Jurkat, Clone E6-1 (cell line): Measurements from ENCODE around the gene SCN8A.
A peak's percentile ranks its signal among the peaks of the same experiment; 100 is the strongest.
"Not testable (repeated sequence)": the region's sequence is repeated elsewhere in the genome, so short reads cannot be mapped to it uniquely, and the experiment has no call there.

Source experiments
- DNase-seq: peaks from one replicate; pipeline ENCODE4 v3.0.0-alpha.2; 2011; ENCODE audit warnings: low read depth, low spot score
- H3K4me3 ChIP-seq: 2 replicates; pipeline ENCODE4 v1.5.1; 2011; ENCODE audit warnings: mild to moderate bottlenecking, low read length, control low read depth, moderate library complexity

SCN8A gene

DNA sequence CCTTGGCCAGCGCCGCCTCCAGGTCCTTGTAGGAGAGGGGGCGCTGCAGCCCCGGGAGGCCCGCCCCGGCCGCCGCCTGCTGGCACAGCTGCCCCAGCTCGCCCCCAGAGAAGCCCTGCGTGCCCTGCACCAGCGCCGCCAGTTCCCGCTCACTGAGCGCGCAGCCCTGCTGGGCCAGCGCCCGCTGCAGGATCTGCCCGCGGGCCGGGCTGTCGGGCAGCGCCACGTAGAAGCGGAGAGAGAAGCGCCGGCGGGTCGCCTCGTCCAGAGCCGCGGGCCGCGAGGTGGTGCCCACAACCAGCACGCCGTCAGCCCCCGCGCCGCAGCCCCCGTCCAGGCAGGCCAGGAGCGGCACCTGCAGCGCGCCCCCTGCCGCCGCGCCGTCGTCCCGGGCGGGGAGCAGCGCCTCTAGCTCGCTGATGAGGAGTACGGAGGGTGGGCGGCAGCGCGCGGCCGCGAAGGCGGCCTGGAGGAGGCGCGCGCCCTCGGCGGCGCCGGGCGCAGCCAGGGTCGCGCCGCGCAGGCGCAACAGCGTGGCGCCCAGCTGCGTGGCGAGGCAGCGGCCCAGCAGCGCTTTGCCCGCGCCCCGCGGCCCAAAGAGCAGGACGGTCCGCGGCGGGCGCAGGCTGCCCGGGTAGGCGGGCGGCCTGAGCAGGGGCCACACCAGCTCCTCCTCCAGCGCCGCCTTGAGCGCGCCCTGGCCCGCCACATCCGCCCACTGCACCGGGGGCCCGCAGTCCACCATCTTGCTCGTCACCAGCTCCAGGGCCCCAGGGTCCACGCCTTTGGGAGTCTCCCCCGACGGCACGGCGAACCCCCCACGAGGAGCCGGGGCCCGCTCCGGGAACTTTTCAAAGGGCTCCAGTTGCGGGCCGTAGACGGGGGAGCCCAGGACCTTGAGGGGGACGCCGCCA is 229.8 kb downstream of the SCN8A start:
- peak; percentile 79 for DNase-seq
- peak overlapping the region; percentile 78 for H3K4me3 ChIP-seq

DNA sequence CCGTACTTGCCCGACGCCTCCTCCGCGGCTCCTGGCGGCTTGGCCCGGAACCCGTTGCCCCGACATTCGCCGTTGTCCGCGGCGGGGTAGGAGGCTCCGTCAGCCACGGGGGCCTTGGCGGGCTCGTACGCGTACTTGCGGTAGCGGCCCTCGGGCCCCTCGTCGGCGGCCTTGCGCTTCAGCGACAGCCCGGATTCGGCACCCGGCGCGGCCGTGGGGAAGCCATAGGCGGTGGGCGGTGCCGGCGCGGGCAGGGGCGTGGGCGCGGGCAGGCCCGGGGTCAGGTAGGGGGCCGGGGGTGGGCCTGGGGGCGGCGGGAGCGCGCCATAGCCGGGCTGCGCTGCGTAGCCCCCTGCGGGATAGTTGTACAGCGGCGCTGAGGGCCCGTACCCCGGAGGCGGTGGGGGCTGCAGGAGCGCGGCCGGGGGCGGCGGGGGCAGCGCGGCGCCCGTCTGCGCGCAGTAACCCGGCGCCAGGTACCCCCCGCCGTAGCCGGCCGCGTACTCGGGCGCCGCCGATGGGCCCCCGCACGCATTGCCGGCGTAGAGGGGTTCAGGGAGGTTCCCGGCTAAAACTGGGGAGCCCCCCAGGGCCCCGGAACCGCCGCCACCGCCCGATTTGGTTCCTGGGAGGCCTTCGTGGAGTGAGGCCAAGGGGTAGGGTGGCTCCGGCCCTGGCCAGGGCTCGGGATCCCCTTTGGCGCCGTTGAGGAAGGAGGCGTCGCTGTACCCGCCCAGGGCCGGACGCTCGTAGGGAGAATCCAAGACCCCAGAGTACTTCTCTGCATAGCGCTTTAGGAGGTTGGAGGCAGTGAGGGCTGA is 230.6 kb downstream of the SCN8A start:
- peak overlapping the region; percentile 78 for H3K4me3 ChIP-seq
- DNase-seq: no peak

DNA sequence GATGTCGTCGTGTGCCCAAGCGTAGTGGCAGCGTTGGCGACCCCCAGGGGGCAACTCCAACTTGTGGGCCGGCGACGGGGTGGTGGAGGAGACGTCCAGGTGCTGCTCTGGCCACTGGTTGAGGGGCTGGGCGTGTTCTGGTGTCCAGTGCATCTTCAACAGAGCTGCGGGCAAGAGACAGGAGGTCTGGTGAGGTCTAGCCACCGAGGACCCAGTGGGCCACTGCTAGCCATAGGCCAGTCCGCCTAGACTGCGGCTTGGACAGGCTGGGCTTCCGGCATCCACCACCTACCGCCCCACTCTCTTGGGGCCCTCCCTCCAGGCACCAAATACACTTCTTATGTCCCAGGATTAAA is 231.2 kb downstream of the SCN8A start:
- H3K4me3 ChIP-seq: peak overlapping the region; percentile 78

DNA sequence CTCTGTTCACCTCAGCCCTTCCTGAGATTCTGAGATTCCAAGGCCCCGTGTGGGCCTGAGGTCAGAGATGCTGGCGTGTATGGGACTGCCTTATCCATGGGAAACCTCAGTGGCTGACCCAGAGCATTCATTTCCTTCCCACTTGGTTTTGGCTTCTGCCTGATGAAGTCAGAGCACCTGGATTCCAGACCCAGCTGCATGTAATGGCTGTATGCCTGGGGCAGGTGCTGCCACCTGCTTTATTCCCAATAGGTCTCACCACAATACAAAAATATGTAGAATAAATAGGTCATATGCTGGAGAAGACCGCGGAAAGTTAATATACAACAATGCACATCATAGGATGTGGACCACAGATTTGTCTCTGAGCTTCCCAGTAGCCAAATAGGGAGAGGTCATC is 231.9 kb downstream of the SCN8A start:
- no peak for DNase-seq
- no peak overlapping the region for H3K4me3 ChIP-seq

More for the DNA sequence above, 231.2 kb downstream of the SCN8A start:
- DNase-seq: no peak

DNA sequence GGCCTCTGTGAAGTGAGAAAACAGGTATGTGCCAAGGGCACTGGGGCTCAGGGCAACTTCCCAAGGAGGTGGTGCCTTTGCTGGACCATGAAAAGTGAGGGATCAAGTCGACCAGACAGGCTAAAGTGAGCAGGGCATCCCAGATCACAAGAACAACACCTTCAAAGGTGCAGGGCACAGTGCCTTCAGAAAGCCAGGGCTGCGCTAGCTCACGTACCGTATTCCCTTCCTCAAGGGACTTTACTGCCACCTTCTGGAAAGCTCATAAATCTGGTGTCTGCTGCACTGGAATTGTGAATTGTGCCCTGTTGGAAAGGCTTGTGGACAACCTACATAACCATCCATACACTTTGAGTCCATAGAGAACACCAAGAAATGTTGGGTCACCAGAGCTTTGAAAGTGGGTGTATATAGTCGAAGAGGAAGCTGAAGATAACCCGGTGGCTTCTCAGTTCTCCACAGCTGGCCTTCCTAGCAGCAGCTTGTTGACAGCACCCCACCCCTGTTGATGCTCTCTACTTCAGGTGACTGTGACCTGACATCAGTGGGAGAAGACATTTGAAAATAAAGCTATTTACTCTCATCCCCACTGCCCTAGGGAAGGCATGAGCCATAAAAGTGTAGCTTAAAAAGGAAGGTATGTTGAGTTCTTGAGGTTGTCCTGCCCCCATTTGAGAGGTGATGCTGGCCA is 233.0 kb downstream of the SCN8A start:
- H3K4me3 ChIP-seq: no peak overlapping the region
- DNase-seq: peak; percentile 64

DNA sequence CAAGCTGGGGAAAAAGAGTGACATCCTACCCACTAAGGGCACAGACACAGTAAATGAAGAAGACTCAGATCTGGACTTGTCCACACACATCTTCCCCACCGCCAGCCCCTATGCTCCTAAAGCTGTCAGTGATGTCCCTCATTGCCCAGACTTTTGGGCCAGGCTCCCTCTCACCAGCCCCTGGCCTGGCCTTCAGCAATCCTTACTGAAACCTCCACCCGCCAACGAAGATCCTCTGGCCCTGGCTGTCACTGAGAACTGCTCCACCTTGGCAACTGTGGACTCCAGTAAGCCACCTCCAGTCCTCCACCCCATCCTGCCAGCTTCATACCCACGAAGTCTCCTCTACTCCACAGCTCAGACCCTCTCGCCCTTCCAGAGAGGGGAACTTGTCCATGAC is 234.2 kb downstream of the SCN8A start:
- H3K4me3 ChIP-seq: no peak overlapping the region
- DNase-seq: no peak

DNA sequence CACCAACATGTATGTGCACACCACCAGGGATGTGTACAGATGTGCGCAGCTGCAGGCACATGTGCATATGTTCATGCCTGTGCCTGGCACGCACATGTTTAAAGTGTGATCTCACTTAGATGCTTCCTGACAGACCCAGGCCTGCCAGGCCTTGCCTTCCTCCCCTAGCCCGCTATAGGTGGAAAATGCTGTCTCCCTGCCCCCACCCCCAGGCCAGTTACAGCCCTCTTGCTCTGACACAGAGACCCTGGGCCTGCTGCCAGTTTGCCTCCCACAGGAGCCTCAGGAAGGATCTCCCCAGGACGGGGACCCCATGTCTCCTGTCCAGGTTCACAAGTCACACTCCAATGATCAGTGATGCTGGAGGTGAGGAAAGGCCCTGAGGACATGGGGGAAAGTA is 235.8 kb downstream of the SCN8A start:
- no peak overlapping the region for H3K4me3 ChIP-seq
- no peak for DNase-seq

DNA sequence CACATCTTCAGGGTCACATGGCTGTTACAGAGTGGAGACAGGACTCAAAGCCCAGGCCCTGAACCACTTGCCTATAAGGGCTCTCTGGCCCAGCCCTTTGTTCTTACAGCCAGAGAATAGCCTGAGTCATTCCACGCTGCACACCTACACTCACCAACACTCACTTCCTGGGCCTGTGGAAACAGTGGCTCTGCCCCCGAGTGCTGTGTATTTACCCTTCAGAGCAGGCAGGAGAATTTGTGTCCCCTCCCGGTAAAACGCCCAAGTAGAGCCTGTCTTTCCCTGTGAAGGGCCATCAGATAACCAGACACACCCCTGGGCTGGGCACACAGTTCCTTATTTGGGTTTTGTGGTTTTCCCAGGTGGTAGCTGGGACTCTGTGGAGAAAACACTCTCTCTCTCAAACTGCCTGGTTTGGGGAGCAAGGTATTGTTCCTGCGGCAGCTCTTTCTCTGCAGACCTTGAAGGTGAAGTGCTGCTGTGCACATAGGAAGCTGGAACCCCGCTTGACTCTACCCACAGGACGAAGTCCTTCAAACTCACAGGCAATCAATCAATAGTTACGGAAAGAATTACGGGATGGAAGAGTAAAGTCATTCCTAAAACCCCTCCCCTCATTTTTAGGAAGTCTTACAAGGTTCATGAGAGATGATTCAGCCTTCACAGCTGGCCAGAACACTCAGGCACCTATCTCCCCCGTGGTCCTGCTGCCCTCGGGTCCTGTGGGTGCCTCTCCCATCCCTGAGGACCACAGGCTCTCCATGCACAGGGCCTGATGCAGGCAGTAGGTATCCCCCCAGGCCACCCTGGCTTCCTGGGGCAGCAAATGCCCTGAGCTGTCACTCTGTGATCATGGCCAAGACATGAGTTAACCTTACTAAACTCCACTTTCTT is 237.1 kb downstream of the SCN8A start:
- no peak overlapping the region for H3K4me3 ChIP-seq
- DNase-seq: peak; percentile 63

DNA sequence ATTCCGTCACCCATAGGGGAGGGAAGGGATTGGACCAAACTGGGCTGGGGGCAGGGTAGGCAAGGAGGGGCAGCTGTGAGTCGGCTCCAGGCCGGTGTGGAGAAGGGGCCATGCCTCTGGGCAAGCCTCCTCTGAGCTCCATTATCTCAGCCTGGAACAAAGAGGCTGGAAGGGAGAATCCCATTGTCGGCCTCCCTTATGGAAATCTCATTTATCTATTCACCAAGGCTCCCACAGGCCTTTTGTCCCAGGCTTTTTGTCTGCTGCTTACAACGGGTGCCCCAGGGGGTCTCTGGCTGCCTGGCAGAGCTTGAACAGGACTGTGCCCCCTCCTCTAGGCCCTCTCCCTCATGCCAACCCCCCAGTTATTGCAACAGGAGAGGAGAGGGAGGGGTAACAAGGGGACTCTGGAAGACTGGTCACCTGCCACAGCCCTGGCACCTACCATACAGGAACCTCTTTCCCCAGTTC is 238.0 kb downstream of the SCN8A start:
- DNase-seq: no peak
- no peak overlapping the region for H3K4me3 ChIP-seq

DNA sequence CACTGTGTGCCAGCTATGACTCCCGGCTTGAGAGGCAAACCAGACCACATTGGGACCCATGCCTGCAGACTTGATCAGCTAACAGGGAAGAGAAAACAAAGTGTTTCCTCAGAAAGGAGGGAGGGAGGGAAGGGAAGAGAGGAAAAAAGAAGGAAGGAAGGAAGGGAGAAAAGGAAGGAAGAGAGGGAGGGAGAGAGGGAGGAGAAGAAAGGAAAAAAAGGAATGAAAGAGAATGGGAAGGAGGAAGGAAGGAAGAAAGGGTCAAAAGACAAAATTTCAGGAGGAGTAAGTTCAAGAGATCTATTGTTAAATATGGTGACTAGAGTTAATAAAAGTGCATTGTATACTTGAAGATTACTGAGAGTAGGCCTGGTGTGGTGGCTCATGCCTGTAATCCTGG is 238.6 kb downstream of the SCN8A start:
- no peak overlapping the region for H3K4me3 ChIP-seq
- DNase-seq: no peak

DNA sequence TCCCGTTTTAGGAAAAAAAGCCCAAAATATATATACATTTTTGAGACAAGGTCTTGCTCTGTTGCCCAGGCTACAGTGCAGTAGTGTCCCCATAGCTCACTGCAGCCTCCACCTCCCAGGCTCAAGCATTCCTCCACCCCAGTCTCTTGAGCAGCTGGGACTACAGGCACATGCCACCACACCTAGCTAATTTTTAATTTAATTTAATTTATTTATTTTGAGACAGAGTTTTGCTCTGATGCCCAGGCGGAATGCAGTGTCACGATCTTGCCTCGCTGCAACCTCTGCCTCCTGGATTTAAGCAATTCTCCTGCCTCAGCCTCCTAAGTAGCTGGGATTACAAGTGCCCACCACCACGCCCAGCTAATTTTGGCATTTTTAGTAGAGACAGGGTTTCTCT is 240.8 kb downstream of the SCN8A start:
- DNase-seq, H3K4me3 ChIP-seq: not testable (repeated sequence)

DNA sequence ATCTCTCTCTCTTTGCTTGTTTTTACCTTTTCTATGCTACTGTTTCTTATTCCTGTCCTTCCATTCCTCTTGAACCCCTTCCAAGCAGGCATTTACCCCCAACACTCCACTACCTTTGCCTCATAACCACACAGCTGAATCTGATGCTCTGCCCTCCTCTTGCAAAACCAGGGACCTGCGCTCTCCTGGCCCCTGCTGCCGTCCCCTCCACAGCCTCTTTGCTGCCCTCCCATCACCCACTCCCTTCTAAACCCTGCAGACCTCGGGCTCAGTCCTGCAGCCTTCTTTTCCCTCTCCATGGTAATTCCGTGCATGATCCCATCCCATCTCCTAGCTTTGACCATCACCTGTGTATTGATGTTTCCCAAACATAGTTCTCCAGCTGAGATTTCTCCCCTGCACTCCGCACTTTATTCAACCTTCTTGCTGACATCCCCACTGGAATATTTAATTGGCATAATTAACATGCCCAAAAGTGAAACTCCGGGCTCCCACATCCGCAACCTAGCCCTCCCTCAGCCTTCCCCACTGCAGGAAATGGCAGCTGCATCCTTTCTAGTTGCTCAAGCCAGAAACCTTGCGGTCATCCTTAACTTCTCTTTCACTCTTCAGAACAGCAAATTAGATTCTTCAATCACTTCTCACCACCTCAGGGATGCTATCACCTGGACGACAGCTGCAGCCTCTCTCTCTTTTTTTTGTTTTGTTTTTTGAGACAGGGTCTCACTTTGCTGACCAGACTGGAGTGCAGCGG is 241.5 kb downstream of the SCN8A start:
- DNase-seq: peak; percentile 87
- no peak overlapping the region for H3K4me3 ChIP-seq

DNA sequence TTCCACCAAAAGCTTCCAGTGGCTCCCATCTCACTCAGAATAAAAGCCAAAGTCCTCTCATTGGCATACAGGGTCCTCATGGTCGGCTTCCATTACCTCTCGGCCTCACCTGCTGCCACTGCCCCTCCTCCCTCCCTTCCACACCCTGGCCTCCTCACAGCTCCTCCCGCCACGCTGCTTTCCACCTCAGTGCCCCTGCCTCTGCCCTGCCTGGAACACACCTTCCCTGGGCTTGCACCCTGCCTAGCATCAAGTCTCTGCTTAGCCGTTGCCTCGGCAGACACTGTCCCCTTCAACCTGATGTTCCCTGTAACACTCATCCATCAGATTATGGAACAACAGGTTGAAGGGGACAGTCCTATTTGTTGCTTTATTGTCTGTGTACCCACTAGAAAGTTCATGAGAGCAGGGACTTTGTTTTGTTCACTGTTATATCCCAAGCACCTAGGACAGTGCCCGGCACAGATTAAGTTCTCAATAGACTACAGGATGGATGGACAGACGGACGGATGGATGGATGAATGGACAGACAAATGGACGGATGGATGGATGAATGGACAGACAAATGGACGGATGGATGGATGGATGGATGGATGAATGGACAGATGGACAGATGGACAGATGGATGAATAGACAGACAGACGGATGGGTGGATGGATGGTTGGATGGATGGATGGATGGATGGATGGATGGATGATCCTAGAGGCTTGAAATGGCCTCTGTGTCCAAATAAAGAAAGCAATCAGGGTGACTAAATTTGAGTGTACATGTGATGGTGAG is 242.6 kb downstream of the SCN8A start:
- no peak for DNase-seq
- no peak overlapping the region for H3K4me3 ChIP-seq

DNA sequence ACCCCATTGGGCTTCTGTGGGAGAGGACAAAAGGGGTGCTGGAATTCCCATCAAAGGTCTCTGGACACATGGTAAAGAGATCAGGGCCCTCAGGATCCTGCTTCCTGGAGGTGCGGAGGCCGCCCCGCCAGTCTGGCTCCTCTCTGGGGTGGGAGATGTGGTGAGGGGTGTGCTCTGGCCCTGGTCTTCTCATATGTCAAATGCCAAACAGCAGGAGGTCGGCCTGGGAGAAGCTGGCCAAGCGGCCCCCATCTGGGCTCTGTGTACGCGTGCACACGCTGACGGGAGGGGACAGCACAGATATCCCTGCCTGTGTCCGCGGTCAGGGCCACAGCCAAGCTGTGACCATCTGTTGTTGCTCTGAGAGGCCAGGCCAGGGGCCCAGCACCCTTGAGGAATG is 243.4 kb downstream of the SCN8A start:
- DNase-seq: no peak
- H3K4me3 ChIP-seq: no peak overlapping the region

DNA sequence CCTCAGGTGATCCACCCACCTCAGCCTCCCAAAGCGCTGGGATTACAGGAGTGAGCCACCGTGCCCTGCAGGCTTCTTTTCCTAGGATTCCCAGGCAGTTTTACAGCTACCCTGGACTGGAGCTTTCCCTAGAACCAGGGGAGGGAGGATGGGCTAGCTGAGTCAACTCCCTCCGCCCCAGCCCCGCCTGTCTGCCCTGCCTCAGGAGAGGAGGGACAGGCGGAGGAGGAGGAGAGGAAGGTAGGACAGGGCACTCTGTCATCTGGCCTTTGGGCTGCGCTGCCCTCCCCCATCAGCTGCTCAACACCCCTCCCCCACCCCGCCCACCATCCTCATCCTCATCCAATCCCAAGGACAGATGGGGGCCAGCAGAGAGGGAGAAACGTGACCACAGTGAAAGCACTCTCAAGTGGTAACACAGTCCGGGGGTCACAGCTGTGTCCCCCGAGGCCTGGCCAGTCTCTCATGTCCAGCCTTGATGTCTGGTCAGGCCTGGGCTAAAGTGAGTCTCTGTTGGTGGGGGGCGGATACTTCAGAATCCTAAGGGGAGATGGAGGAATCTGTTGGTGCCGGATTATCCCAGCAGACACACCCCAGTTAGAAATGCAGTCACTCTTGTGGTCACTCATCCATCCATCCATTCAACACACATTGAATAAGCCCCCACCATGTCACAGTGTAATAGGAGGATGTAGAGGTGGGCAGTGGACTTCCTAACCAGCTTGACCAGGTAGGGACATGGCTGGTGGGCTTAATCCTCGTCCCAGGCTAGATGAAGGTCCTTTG is 245.2 kb downstream of the SCN8A start:
- no peak overlapping the region for H3K4me3 ChIP-seq
- DNase-seq: no peak

DNA sequence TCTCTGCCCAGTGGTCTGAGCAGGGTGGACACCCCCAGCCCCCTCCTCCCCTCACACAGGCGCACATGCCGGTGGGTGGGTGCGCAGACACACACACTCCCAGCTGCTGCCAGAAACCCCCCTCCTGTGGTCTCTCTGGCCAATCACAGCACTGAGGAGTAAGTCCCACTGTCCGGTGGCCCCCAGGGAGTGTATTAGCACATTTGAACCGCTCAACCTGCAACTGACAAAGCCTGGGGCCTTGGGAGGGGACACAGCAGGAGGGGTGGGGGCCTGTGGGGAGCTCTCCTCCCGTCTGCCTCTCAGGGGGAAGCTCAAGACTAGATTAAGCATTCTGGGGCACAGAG is 245.8 kb downstream of the SCN8A start:
- H3K4me3 ChIP-seq: no peak overlapping the region
- DNase-seq: no peak

DNA sequence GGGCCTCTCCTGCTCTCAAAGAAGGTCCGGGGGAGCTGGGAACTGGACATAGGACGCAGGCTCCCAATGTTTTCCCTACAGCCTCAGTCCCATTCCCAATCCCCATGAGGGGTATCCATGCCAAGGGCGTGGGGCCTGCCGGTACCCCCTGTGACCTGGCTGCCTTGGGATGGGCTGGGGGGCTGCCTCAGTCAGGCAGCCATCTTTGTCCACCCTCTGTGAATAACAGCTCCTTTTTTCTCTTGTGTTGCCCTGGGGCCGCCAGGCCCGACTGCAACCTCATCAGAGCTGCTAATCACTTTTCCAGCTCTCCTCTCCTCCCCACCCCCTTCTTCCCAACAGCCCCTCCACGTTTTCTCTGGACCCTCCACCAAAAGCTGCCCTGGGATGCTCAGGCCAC is 246.3 kb downstream of the SCN8A start:
- H3K4me3 ChIP-seq: no peak overlapping the region
- no peak for DNase-seq
